ENCODE measurements around the gene CCDC136.
A peak's percentile ranks its signal among the peaks of the same experiment; 100 is the strongest.

CCDC136 gene

DNA sequence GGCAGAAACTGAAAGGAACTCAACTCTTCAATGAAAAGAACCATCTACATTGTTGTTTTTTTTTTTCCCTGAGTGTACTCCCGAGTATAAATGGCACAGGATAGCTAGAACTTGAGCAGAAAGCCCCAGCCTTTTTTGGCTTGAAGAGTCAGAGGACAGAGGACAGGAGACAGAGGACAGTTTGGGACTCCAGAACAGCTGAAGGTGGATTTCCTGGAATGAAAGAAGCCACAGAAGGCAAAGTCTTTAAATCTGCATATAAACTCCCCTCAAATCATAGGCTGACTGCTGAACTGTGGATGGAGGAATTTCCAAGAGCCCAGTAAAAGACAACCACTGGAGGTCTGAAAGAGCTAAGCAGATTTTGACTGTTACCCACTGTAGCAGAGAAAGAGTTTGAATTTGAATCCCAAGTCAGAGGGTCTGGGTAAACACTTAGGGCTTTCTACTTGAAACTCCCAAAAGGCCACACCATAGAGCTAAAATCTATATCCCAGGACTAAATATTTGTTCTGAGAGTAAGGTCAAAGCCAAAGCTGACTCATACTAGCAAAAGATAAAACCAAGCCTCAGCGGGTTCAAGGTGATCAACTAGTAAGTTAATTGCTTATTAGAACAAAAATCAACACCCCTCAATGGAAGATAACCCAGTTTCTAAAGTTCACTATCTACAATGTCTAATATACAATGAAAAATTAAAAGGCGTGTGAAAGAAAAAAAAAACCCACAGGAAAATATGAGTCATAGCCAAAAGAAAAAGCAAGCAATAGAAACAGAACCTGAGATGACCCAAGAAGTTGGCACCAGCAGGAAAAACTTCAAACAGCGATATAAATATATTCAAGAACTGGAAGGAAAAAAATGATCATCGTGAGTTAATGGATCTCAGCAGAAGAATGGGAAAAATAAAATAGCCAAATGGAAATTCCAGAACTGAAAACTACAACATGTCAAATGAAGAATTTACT lies 14.3 kb upstream of the CCDC136 start:
- Histone ChIP-seq H3K27ac (ENCODE audit: low read depth, low read length) (no peak overlapping the region), H3K4me1 (ENCODE audit: control insufficient read depth in 5 of 5, insufficient read depth in 5 of 5, low read length in 5 of 5) (peaks cover 0 to 15% (median 7%) of the 10 kb centered on the region in 5 donors), H3K9me3 (ENCODE audit: control insufficient read depth in 5 of 5, low read length in 5 of 5) (peaks cover 0 to 7% (median 3%) of the 10 kb centered on the region in 5 donors)

DNA sequence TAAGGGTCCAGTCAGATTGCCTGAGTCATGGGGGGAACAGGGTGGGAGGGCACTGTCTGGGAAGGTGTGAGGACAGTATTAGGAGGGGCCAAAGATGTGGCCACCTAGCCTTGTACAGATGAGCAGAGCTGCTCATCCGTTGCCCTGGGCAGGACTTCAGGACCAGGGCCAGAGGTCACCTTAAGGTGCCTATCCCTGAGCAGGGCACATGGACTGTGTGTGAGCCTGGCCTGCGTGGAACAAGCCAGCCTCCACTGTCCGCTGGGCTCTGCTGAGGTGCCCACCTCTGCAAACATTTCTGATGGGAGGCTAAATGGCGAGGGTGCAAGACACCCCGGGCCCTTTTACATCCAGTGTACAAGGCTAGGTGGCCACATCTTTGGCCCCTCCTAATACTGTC lies 12.8 kb upstream of the CCDC136 start:
- H3K9ac ChIP-seq (ENCODE audit: low read length in 5 of 5), result no peak overlapping the region
- no peak overlapping the region for H3K4me3 ChIP-seq (ENCODE audit: low read depth in 1 of 5, low read length in 5 of 5)
- H3K36me3 ChIP-seq (ENCODE audit: control insufficient read depth in 5 of 5, insufficient read depth in 5 of 5, low read length in 5 of 5), result peaks cover 0 to 8% (median 6%) of the 10 kb centered on the region in 5 donors
- peaks cover 0 to 18% (median 11%) of the 10 kb centered on the region in 5 donors for H3K4me1 ChIP-seq (ENCODE audit: control insufficient read depth in 5 of 5, insufficient read depth in 5 of 5, low read length in 5 of 5)
- no peaks in the 10 kb centered on the region for H3K27me3 ChIP-seq (ENCODE audit: control insufficient read depth in 5 of 5, insufficient read depth in 4 of 5, low read length in 5 of 5)
- H3K27ac ChIP-seq (ENCODE audit: low read depth, low read length), result no peak overlapping the region
- H3K9me3 ChIP-seq (ENCODE audit: control insufficient read depth in 5 of 5, low read length in 5 of 5), result peaks cover 0 to 7% (median 3%) of the 10 kb centered on the region in 5 donors

More for the DNA sequence above, 14.3 kb upstream of the CCDC136 start:
- Histone ChIP-seq H3K9ac (ENCODE audit: low read length in 5 of 5) (no peak overlapping the region), H3K4me3 (ENCODE audit: low read depth in 1 of 5, low read length in 5 of 5) (no peak overlapping the region), H3K27me3 (ENCODE audit: control insufficient read depth in 5 of 5, insufficient read depth in 4 of 5, low read length in 5 of 5) (no peaks in the 10 kb centered on the region), H3K36me3 (ENCODE audit: control insufficient read depth in 5 of 5, insufficient read depth in 5 of 5, low read length in 5 of 5) (peaks cover 0 to 18% (median 16%) of the 10 kb centered on the region in 5 donors)

DNA sequence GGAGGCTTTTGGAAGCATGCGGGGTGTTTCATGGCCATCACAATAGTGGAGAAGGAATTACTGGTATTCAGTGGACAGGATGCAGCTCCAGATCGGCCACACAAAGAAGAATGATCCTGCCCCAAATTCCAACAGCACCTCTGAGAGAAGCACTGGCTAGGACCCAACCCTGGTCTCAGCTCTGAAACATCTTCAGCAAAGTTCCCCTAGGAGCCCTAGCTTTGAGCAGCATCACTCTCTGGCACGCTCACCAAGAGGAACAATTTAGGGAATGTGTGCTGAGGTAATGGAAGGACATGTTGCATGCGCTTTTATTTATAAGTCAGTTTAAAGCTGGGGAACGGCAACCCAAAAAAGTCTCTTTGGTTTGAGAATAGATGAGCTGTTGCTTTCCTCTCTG lies 10.6 kb upstream of the CCDC136 start:
- H3K27ac ChIP-seq (ENCODE audit: low read depth, low read length), result no peak overlapping the region
- no peaks in the 10 kb centered on the region for H3K36me3 ChIP-seq (ENCODE audit: control insufficient read depth in 5 of 5, insufficient read depth in 5 of 5, low read length in 5 of 5)
- peaks cover 0 to 11% (median 4%) of the 10 kb centered on the region in 5 donors for H3K4me1 ChIP-seq (ENCODE audit: control insufficient read depth in 5 of 5, insufficient read depth in 5 of 5, low read length in 5 of 5)
- H3K9me3 ChIP-seq (ENCODE audit: control insufficient read depth in 5 of 5, low read length in 5 of 5), result peaks cover 0 to 7% (median 3%) of the 10 kb centered on the region in 5 donors
- no peak overlapping the region for H3K4me3 ChIP-seq (ENCODE audit: low read depth in 1 of 5, low read length in 5 of 5)
- H3K9ac ChIP-seq (ENCODE audit: low read length in 5 of 5), result no peak overlapping the region
- H3K27me3 ChIP-seq (ENCODE audit: control insufficient read depth in 5 of 5, insufficient read depth in 4 of 5, low read length in 5 of 5), result no peaks in the 10 kb centered on the region

DNA sequence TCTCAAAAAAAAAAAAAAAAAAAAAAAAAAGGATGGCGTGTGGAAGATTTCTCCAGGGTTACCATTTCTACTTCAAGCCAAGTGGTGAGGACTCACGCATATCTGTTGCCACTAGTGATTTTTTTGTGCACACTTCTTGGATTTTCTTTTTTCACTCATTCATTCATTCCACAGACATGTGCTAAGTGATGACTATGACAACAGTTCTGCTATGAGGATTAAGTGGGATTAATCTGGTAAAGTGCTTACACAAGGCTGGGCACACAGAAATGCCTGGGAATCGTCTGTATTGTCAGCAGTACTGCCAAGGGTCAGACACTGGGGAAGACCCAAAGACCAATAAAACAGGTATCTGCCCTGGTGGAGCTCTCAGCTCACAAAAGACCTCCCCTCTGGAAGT lies 9.9 kb upstream of the CCDC136 start:
- Histone ChIP-seq H3K9me3 (ENCODE audit: control insufficient read depth in 5 of 5, low read length in 5 of 5) (peaks cover 0 to 7% (median 3%) of the 10 kb centered on the region in 5 donors), H3K27ac (ENCODE audit: low read depth, low read length) (no peak overlapping the region), H3K36me3 (ENCODE audit: control insufficient read depth in 5 of 5, insufficient read depth in 5 of 5, low read length in 5 of 5) (no peaks in the 10 kb centered on the region), H3K27me3 (ENCODE audit: control insufficient read depth in 5 of 5, insufficient read depth in 4 of 5, low read length in 5 of 5) (no peaks in the 10 kb centered on the region), H3K9ac (ENCODE audit: low read length in 5 of 5) (no peak overlapping the region), H3K4me3 (ENCODE audit: low read depth in 1 of 5, low read length in 5 of 5) (no peak overlapping the region), H3K4me1 (ENCODE audit: control insufficient read depth in 5 of 5, insufficient read depth in 5 of 5, low read length in 5 of 5) (peaks cover 0 to 11% (median 4%) of the 10 kb centered on the region in 5 donors)

DNA sequence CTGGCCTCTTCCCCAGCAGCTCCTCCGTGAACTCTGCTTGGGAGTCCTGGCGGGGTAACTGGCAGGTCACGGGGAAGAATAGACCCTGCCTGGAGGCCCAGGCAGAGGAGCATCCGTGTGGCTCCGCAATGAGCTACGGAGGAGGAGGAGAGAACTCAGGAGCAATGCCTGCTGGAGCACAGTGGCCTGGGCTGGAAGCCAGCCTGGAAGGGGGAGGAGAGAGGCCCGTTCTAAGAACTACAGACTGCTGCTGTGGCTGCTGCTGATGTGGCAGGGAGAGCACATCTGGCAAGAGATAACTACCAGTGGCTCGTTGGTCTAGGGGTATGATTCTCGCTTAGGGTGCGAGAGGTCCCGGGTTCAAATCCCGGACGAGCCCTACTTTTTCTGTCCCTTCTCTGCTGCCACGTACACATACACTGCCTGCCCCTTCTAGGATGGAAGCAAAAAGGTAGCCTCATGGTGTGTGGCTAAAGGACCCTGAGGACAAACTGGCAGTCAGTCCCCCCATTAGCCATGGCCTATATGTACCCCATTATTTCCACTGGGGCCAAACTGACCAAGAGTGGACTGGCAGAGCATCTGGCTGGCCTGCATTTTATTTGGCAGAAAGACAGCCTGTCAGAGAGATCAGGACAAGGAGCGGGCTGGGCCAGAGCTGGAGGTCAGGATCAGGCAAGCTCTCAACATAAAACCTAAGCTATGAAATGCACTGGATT lies 8.5 kb upstream of the CCDC136 start:
- H3K4me1 ChIP-seq (ENCODE audit: control insufficient read depth in 5 of 5, insufficient read depth in 5 of 5, low read length in 5 of 5), result peaks cover 0 to 11% (median 4%) of the 10 kb centered on the region in 5 donors
- no peak overlapping the region for H3K27ac ChIP-seq (ENCODE audit: low read depth, low read length)
- no peak overlapping the region for H3K4me3 ChIP-seq (ENCODE audit: low read depth in 1 of 5, low read length in 5 of 5)
- no peak overlapping the region for H3K9ac ChIP-seq (ENCODE audit: low read length in 5 of 5)
- H3K36me3 ChIP-seq (ENCODE audit: control insufficient read depth in 5 of 5, insufficient read depth in 5 of 5, low read length in 5 of 5), result no peaks in the 10 kb centered on the region
- H3K27me3 ChIP-seq (ENCODE audit: control insufficient read depth in 5 of 5, insufficient read depth in 4 of 5, low read length in 5 of 5), result no peaks in the 10 kb centered on the region
- H3K9me3 ChIP-seq (ENCODE audit: control insufficient read depth in 5 of 5, low read length in 5 of 5), result no peaks in the 10 kb centered on the region

DNA sequence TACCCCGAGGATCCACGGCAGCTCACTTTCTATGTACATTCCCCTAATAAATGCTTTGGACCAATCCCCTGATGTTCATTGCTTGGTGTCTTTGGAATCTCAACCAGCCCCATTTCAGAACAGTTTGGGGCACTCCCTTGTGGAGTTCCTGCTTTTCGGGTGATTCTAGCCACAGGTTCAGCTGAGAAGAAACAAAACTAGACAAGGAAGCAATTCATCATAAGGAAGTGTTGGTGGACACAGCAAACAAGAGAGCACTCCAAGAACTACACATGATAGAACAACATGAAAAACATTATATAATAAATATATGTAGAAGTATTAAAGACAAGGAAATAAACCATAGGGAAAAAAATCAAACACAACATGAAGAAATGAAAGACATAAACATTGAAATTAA lies 6.0 kb upstream of the CCDC136 start:
- Histone ChIP-seq H3K4me1 (ENCODE audit: control insufficient read depth in 5 of 5, insufficient read depth in 5 of 5, low read length in 5 of 5) (peaks cover 0 to 16% (median 10%) of the 10 kb centered on the region in 5 donors), H3K4me3 (ENCODE audit: low read depth in 1 of 5, low read length in 5 of 5) (no peak overlapping the region), H3K27ac (ENCODE audit: low read depth, low read length) (no peak overlapping the region), H3K9ac (ENCODE audit: low read length in 5 of 5) (no peak overlapping the region), H3K9me3 (ENCODE audit: control insufficient read depth in 5 of 5, low read length in 5 of 5) (no peaks in the 10 kb centered on the region), H3K27me3 (ENCODE audit: control insufficient read depth in 5 of 5, insufficient read depth in 4 of 5, low read length in 5 of 5) (no peaks in the 10 kb centered on the region), H3K36me3 (ENCODE audit: control insufficient read depth in 5 of 5, insufficient read depth in 5 of 5, low read length in 5 of 5) (no peaks in the 10 kb centered on the region)

DNA sequence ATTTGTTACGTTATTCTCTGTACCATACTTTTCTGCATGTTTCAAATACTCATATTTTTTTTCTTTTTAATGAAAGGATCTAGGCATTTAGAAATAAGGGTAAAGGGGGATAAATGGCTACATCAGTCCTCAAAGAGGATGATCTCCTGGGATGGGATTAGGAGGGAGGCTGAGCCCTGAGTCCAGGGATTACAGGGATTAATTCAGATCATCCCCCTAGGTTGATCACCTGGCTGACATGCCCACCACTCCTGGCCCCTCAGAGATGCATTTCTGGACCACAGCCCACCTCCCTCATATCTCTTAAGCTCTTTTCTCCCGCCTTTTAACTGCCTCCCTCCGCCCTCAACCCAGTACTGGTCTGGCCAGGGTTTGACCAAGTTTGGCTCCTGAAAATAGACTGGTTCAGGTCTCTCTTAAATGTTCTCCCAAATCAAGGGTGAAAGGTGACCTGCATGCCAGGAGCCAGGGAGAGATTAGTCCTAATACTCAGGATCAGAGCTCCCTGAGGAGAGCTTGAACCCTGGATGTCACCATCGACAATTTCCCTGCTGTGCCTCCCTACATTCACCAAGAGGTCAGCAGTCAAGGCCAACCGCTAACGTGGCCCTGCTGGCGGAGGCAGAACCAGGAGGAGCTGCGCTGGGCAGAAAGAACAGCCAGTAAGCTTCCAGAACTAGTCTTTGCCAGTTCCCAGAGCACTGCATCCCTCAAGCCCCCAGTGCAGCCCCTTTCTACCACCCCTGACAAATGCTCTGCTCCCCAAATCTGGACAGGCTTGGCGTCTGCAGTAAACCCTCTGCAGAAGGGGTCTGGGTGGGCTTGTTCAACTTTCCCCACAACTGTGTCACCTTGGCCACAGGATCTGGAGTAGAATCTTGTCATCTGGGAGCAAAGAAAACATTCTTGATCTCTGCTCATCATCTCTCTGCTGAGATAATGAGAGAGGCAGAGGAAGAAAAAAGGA lies 3.0 kb upstream of the CCDC136 start:
- Histone ChIP-seq H3K27ac (ENCODE audit: low read depth, low read length) (no peak overlapping the region), H3K27me3 (ENCODE audit: control insufficient read depth in 5 of 5, insufficient read depth in 4 of 5, low read length in 5 of 5) (peaks cover 0 to 3% (median 0%) of the 10 kb centered on the region in 5 donors), H3K4me1 (ENCODE audit: control insufficient read depth in 5 of 5, insufficient read depth in 5 of 5, low read length in 5 of 5) (peaks cover 0 to 24% (median 21%) of the 10 kb centered on the region in 5 donors), H3K36me3 (ENCODE audit: control insufficient read depth in 5 of 5, insufficient read depth in 5 of 5, low read length in 5 of 5) (no peaks in the 10 kb centered on the region), H3K9me3 (ENCODE audit: control insufficient read depth in 5 of 5, low read length in 5 of 5) (no peaks in the 10 kb centered on the region), H3K9ac (ENCODE audit: low read length in 5 of 5) (no peak overlapping the region), H3K4me3 (ENCODE audit: low read depth in 1 of 5, low read length in 5 of 5) (no peak overlapping the region)

DNA sequence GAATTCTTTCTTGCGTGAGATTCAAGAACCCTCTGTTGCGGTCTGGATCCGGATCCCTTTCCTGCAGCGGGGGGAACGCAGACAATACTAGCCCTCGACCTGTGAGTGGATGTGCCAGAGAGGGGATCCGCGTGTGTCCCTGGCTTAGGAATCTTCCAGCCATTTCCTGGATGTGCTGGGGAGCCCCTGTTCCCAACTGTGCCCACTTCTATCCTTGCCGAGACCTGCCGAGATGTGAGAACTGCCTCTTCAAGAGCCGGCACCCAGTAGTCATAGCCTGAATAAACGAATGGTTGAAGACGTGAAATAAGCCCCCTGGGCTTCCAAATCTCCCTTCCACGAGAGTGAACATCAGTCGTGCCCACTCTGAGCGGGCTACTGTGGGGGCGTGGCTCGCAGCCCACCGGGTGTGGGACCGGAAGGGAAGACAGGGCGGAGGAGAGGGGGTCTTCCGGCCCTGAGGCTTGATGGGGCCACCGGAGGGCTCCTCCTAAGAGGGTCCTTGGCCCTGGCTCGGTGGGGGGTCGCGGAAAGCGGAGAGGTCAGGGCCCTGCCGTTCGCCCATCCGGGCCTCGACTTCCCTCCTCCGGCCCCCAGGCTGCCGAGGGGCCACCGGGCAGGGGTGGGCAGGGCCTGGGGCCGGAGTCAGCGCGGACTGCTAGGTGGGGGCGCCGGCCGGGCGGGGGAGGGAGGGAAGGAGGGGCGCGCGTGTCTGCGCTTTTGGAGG lies 1.3 kb upstream of the CCDC136 start:
- Histone ChIP-seq H3K9me3 (ENCODE audit: control insufficient read depth in 5 of 5, low read length in 5 of 5) (no peaks in the 10 kb centered on the region), H3K4me1 (ENCODE audit: control insufficient read depth in 5 of 5, insufficient read depth in 5 of 5, low read length in 5 of 5) (peaks cover 0 to 24% (median 21%) of the 10 kb centered on the region in 5 donors), H3K9ac (ENCODE audit: low read length in 5 of 5) (peak overlapping the region in 4 of 5 donors; percentile 36 to 64 (median 47)), H3K27ac (ENCODE audit: low read depth, low read length) (no peak overlapping the region), H3K36me3 (ENCODE audit: control insufficient read depth in 5 of 5, insufficient read depth in 5 of 5, low read length in 5 of 5) (no peaks in the 10 kb centered on the region), H3K27me3 (ENCODE audit: control insufficient read depth in 5 of 5, insufficient read depth in 4 of 5, low read length in 5 of 5) (peaks cover 0 to 8% (median 0%) of the 10 kb centered on the region in 5 donors), H3K4me3 (ENCODE audit: low read depth in 1 of 5, low read length in 5 of 5) (peak overlapping the region in 4 of 5 donors; percentile 68 to 85 (median 78))

DNA sequence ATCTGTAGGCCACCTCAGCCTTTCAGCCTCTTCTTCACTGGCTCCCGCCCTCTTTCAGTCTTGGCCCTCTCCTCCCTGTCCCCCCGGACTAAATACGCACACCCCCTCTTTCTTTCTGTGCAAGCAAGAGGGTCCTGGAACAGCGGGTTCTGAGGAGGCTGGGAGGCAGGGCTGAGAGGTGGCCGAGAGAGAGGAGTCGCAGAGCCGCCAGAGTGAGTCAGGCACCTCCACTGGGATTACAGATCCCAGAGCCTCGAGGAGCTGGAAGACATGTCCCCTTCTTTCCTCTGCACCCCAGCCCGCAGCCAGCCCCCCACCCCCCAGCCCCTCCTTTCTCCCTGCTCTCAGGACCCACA lies 182 bp downstream of the CCDC136 start:
- Histone ChIP-seq H3K4me3 (ENCODE audit: low read depth in 1 of 5, low read length in 5 of 5) (peak overlapping the region; percentile 31 to 85 (median 73)), H3K4me1 (ENCODE audit: control insufficient read depth in 5 of 5, insufficient read depth in 5 of 5, low read length in 5 of 5) (peaks cover 0 to 24% (median 21%) of the 10 kb centered on the region in 5 donors), H3K27ac (ENCODE audit: low read depth, low read length) (no peak overlapping the region), H3K9me3 (ENCODE audit: control insufficient read depth in 5 of 5, low read length in 5 of 5) (no peaks in the 10 kb centered on the region), H3K27me3 (ENCODE audit: control insufficient read depth in 5 of 5, insufficient read depth in 4 of 5, low read length in 5 of 5) (peaks cover 0 to 8% (median 0%) of the 10 kb centered on the region in 5 donors), H3K36me3 (ENCODE audit: control insufficient read depth in 5 of 5, insufficient read depth in 5 of 5, low read length in 5 of 5) (no peaks in the 10 kb centered on the region), H3K9ac (ENCODE audit: low read length in 5 of 5) (no peak overlapping the region)
